ENCODE data around the gene FAM227B.
"Not testable (repeated sequence)": the region's sequence is repeated elsewhere in the genome, so short reads cannot be mapped to it uniquely, and the experiment has no call there.

FAM227B gene

GRCh38 chr15:49570672-49571071, 49.9 kb downstream of the FAM227B start:
- ATAC-seq (ENCODE audit: low read depth) (no peak), DNase-seq (ENCODE audit: low spot score) (no peak)
- no peaks in the 10 kb centered on the region for H3K4me1 ChIP-seq (ENCODE audit: insufficient read depth, poor library complexity, severe bottlenecking)
- no peaks in the 10 kb centered on the region for H3K36me3 ChIP-seq (ENCODE audit: low read depth)
- H3K9me3 ChIP-seq (ENCODE audit: severe bottlenecking) = no peaks in the 10 kb centered on the region
- H3K27me3 ChIP-seq (ENCODE audit: insufficient read depth, poor library complexity, severe bottlenecking) = no peaks in the 10 kb centered on the region
- no peak for TF ChIP-seq CTCF (IDR thresholded peaks at IDR 0.05; ENCODE audit: poor library complexity, severe bottlenecking)
- H3K4me3 ChIP-seq (ENCODE audit: severe bottlenecking) = no peak overlapping the region
- no peak overlapping the region for H3K27ac ChIP-seq (ENCODE audit: poor library complexity, severe bottlenecking)

- no peak for DNase-seq (ENCODE audit: low spot score)
- no peak overlapping the region for H3K27ac ChIP-seq (ENCODE audit: poor library complexity, severe bottlenecking)
- H3K9me3 ChIP-seq (ENCODE audit: severe bottlenecking) = no peaks in the 10 kb centered on the region
- H3K4me1 ChIP-seq (ENCODE audit: insufficient read depth, poor library complexity, severe bottlenecking) = no peaks in the 10 kb centered on the region
- H3K27me3 ChIP-seq (ENCODE audit: insufficient read depth, poor library complexity, severe bottlenecking) = no peaks in the 10 kb centered on the region
- H3K4me3 ChIP-seq (ENCODE audit: severe bottlenecking) = no peak overlapping the region
- no peak for ATAC-seq (ENCODE audit: low read depth)
- no peak for TF ChIP-seq CTCF (IDR thresholded peaks at IDR 0.05; ENCODE audit: poor library complexity, severe bottlenecking)
- no peaks in the 10 kb centered on the region for H3K36me3 ChIP-seq (ENCODE audit: low read depth)
Measured at GRCh38 chr15:49570174-49570573, 50.4 kb downstream of the FAM227B start.

- DNase-seq (ENCODE audit: low spot score) (no peak), ATAC-seq (ENCODE audit: low read depth) (no peak)
- peaks cover 3% of the 10 kb centered on the region for H3K9me3 ChIP-seq (ENCODE audit: severe bottlenecking)
- H3K36me3 ChIP-seq (ENCODE audit: low read depth) = no peaks in the 10 kb centered on the region
- TF ChIP-seq CTCF (IDR thresholded peaks at IDR 0.05; ENCODE audit: poor library complexity, severe bottlenecking) = no peak
- H3K27ac ChIP-seq (ENCODE audit: poor library complexity, severe bottlenecking) = no peak overlapping the region
- H3K4me1 ChIP-seq (ENCODE audit: insufficient read depth, poor library complexity, severe bottlenecking) = no peaks in the 10 kb centered on the region
- no peak overlapping the region for H3K4me3 ChIP-seq (ENCODE audit: severe bottlenecking)
- H3K27me3 ChIP-seq (ENCODE audit: insufficient read depth, poor library complexity, severe bottlenecking) = no peaks in the 10 kb centered on the region
Measured at GRCh38 chr15:49560045-49560444, 60.6 kb downstream of the FAM227B start.

- Histone ChIP-seq H3K27ac (ENCODE audit: poor library complexity, severe bottlenecking) (no peak overlapping the region), H3K27me3 (ENCODE audit: insufficient read depth, poor library complexity, severe bottlenecking) (no peaks in the 10 kb centered on the region), H3K4me1 (ENCODE audit: insufficient read depth, poor library complexity, severe bottlenecking) (no peaks in the 10 kb centered on the region), H3K9me3 (ENCODE audit: severe bottlenecking) (peaks cover 3% of the 10 kb centered on the region), H3K36me3 (ENCODE audit: low read depth) (no peaks in the 10 kb centered on the region), H3K4me3 (ENCODE audit: severe bottlenecking) (no peak overlapping the region)
- TF ChIP-seq CTCF (IDR thresholded peaks at IDR 0.05; ENCODE audit: poor library complexity, severe bottlenecking) = no peak
- DNase-seq (ENCODE audit: low spot score) (no peak), ATAC-seq (ENCODE audit: low read depth) (peak; percentile 71)
Measured at GRCh38 chr15:49558929-49559328, 61.7 kb downstream of the FAM227B start.

- Histone ChIP-seq H3K27ac (ENCODE audit: poor library complexity, severe bottlenecking) (no peak overlapping the region), H3K9me3 (ENCODE audit: severe bottlenecking) (peaks cover 3% of the 10 kb centered on the region), H3K4me3 (ENCODE audit: severe bottlenecking) (no peak overlapping the region), H3K27me3 (ENCODE audit: insufficient read depth, poor library complexity, severe bottlenecking) (no peaks in the 10 kb centered on the region), H3K4me1 (ENCODE audit: insufficient read depth, poor library complexity, severe bottlenecking) (no peaks in the 10 kb centered on the region), H3K36me3 (ENCODE audit: low read depth) (no peaks in the 10 kb centered on the region)
- DNase-seq (ENCODE audit: low spot score) = no peak
- ATAC-seq (ENCODE audit: low read depth) = no peak
- no peak for TF ChIP-seq CTCF (IDR thresholded peaks at IDR 0.05; ENCODE audit: poor library complexity, severe bottlenecking)
Measured at GRCh38 chr15:49556437-49556836, 64.2 kb downstream of the FAM227B start.

- DNase-seq (ENCODE audit: low spot score); H3K4me3 ChIP-seq (ENCODE audit: severe bottlenecking); H3K9me3 ChIP-seq (ENCODE audit: severe bottlenecking); H3K4me1 ChIP-seq (ENCODE audit: insufficient read depth, poor library complexity, severe bottlenecking); ATAC-seq (ENCODE audit: low read depth); H3K27me3 ChIP-seq (ENCODE audit: insufficient read depth, poor library complexity, severe bottlenecking); H3K27ac ChIP-seq (ENCODE audit: poor library complexity, severe bottlenecking); H3K36me3 ChIP-seq (ENCODE audit: low read depth): not testable (repeated sequence)
Measured at GRCh38 chr15:49550342-49550741, 70.3 kb downstream of the FAM227B start.

All from RWPE2 (cell line).